Gastrocnemius medialis (tissue), 4 donors: ENCODE results near the gene MTF2. TPM values are rescaled to one million over a fixed set of nuclear protein-coding genes. Genes with fewer than 3 reads are reported as not detected.

Experiments
- ATAC-seq, 2 donors: fragments of 150-250 bp; one replicate each; pipeline ENCODE4 v1.9.1; 2016
- DNase-seq, 2 donors: peaks; one replicate each; pipeline ENCODE4 v3.0.0-alpha.2; 2019
- H3K27ac ChIP-seq, 4 donors: fragments of 200-600 bp; sonication (generic); 1 replicate in 1 of 4; 2 replicates in 3 of 4; pipeline ENCODE4 v1.5.1; 2016 to 2018; ENCODE audit warnings: mild to moderate bottlenecking in 2 of 4, moderate library complexity in 1 of 4
- H3K27me3 ChIP-seq, 3 donors: fragments of 200-600 bp; sonication (generic) in 2 of 3; 1 replicate in 1 of 3; 2 replicates in 2 of 3; pipeline versions ENCODE4 v1.5.1 to v1.6.0; 2016 to 2019; ENCODE audit warnings: mild to moderate bottlenecking in 1 of 3, moderate library complexity in 1 of 3
- H3K36me3 ChIP-seq, 2 donors: fragments of 200-600 bp; sonication (generic) in 1 of 2; one replicate each; pipeline ENCODE4 v1.5.1; 2017 to 2018
- H3K4me1 ChIP-seq, 2 donors: fragments of 200-600 bp; sonication (generic) in 1 of 2; one replicate each; pipeline ENCODE4 v1.5.1; 2016 to 2017; ENCODE audit warnings: mild to moderate bottlenecking in 2 of 2
- H3K4me3 ChIP-seq, 4 donors: fragments of 200-600 bp; sonication (generic) in 3 of 4; 1 replicate in 1 of 4; 2 replicates in 3 of 4; pipeline ENCODE4 v1.5.1; 2016 to 2019; ENCODE audit warnings: mild to moderate bottlenecking in 2 of 4
- H3K9me3 ChIP-seq, 3 donors: fragments of 200-600 bp; sonication (generic) in 2 of 3; 1 replicate in 1 of 3; 2 replicates in 2 of 3; pipeline ENCODE4 v1.5.1; 2016 to 2019
- POLR2A ChIP-seq, 2 donors: fragments of 450-650 bp; IDR thresholded peaks; one replicate each; pipeline ENCODE4 v1.6.1; 2017; ENCODE audit warnings: antibody characterized with exemption in 2 of 2, mild to moderate bottlenecking in 2 of 2, moderate library complexity in 2 of 2
- in situ Hi-C, 4 donors: fragments of 200-750 bp; cut with MboI; loops; one replicate each; pipeline versions ENCODE4 v1.15.0 to v1.8.0; 2017; ENCODE audit warnings: low sequenced_read_pairs in 4 of 4
- intact Hi-C: fragments of 100-400 bp; cut with DNase I; formaldehyde crosslinking; loops from one replicate; pipeline ENCODE4 v1.15.1; 2023; ENCODE audit warnings: low total_unique reads
- total RNA-seq, 4 donors: library from RNA; depleted of rRNA; stranded (reverse); fragments of >200 nt; gene quantifications; one replicate each; pipeline versions ENCODE4 v1.1.0 to v1.2.3, GENCODE V29; 2016
- TF ChIP-seq, protein P1 (sequence below), 5 experiments: fragments of 450-650 bp in 3 of 5; fragments of 200-600 bp in 2 of 5; sonication (generic) in 2 of 5; IDR thresholded peaks in 4 of 5; conservative IDR thresholded peaks in 1 of 5; 1 replicate in 4 of 5; 2 replicates in 1 of 5; pipeline ENCODE4 v1.5.1; 2016 to 2019; ENCODE audit warnings: antibody characterized with exemption in 5 of 5, mild to moderate bottlenecking in 3 of 5, moderate library complexity in 3 of 5

Gene MTF2
- total RNA-seq, 4 donors from 2014 or later: 5.9 to 11.7 (median 9.5) TPM

GRCh38 chr1:93043057-93043557 is 36.0 kb upstream of the MTF2 start:
- TF ChIP-seq, protein P1, sequence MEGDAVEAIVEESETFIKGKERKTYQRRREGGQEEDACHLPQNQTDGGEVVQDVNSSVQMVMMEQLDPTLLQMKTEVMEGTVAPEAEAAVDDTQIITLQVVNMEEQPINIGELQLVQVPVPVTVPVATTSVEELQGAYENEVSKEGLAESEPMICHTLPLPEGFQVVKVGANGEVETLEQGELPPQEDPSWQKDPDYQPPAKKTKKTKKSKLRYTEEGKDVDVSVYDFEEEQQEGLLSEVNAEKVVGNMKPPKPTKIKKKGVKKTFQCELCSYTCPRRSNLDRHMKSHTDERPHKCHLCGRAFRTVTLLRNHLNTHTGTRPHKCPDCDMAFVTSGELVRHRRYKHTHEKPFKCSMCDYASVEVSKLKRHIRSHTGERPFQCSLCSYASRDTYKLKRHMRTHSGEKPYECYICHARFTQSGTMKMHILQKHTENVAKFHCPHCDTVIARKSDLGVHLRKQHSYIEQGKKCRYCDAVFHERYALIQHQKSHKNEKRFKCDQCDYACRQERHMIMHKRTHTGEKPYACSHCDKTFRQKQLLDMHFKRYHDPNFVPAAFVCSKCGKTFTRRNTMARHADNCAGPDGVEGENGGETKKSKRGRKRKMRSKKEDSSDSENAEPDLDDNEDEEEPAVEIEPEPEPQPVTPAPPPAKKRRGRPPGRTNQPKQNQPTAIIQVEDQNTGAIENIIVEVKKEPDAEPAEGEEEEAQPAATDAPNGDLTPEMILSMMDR (IDR thresholded peaks at IDR 0.05 in 4 of 5, conservative IDR thresholded peaks at IDR 0.05 in 1 of 5): no peak
- no peak for TF ChIP-seq POLR2A (IDR thresholded peaks at IDR 0.05)
- H3K9me3 ChIP-seq: no peaks in the 10 kb centered on the region
- no peak for DNase-seq
- H3K27ac ChIP-seq: no peak overlapping the region
- intact Hi-C loops (no loop called here), in situ Hi-C loops (no loop called here)
- no peak for ATAC-seq
- H3K36me3 ChIP-seq: no peaks in the 10 kb centered on the region
- H3K4me1 ChIP-seq: no peaks in the 10 kb centered on the region
- H3K4me3 ChIP-seq: no peak overlapping the region
- H3K27me3 ChIP-seq: no peaks in the 10 kb centered on the region

GRCh38 chr1:93047618-93048017 is 31.5 kb upstream of the MTF2 start:
- H3K36me3 ChIP-seq: no peaks in the 10 kb centered on the region
- in situ Hi-C loops: no loop called here
- no peaks in the 10 kb centered on the region for H3K4me1 ChIP-seq
- H3K4me3 ChIP-seq: no peak overlapping the region
- DNase-seq: no peak
- no peak overlapping the region for H3K27ac ChIP-seq
- ATAC-seq: no peak
- TF ChIP-seq, protein P1 (IDR thresholded peaks at IDR 0.05 in 4 of 5, conservative IDR thresholded peaks at IDR 0.05 in 1 of 5): no peak
- TF ChIP-seq POLR2A (IDR thresholded peaks at IDR 0.05): no peak
- H3K9me3 ChIP-seq: no peaks in the 10 kb centered on the region
- intact Hi-C loops: no loop called here
- no peaks in the 10 kb centered on the region for H3K27me3 ChIP-seq

DNA sequence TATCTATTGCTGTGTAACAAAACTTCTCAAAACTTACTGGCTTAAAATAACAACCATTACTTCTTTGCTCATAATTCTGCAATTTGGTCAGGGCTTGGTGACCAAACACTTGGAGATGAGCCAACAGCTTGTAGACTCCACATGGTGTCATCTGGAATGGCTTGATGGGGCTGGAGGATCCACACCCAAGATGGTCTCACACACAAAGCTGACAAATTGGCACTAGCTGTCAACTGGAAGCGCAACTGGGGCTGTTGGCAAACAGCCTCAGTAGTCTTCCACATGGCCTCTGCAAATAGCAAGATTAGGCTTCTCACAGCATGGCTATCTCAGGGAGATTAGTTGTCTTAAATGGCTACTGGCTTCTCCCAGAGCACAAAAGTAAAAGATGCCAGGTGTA is 27.1 kb upstream of the MTF2 start:
- ATAC-seq: no peak
- Histone ChIP-seq H3K27me3 (no peaks in the 10 kb centered on the region), H3K4me1 (no peaks in the 10 kb centered on the region), H3K36me3 (no peaks in the 10 kb centered on the region), H3K4me3 (no peak overlapping the region), H3K27ac (no peak overlapping the region), H3K9me3 (no peaks in the 10 kb centered on the region)
- TF ChIP-seq POLR2A (IDR thresholded peaks at IDR 0.05): no peak
- TF ChIP-seq, protein P1 (IDR thresholded peaks at IDR 0.05 in 4 of 5, conservative IDR thresholded peaks at IDR 0.05 in 1 of 5): no peak
- no peak for DNase-seq
- intact Hi-C loops: no loop called here
- in situ Hi-C loops: no loop called here

GRCh38 chr1:93056214-93056613 is 22.9 kb upstream of the MTF2 start:
- no peak overlapping the region for H3K4me3 ChIP-seq
- intact Hi-C loops: no loop called here
- H3K36me3 ChIP-seq: no peaks in the 10 kb centered on the region
- H3K27me3 ChIP-seq: no peaks in the 10 kb centered on the region
- in situ Hi-C loops: no loop called here
- H3K4me1 ChIP-seq: no peaks in the 10 kb centered on the region
- TF ChIP-seq POLR2A (IDR thresholded peaks at IDR 0.05): no peak
- TF ChIP-seq, protein P1 (IDR thresholded peaks at IDR 0.05 in 4 of 5, conservative IDR thresholded peaks at IDR 0.05 in 1 of 5): no peak
- no peaks in the 10 kb centered on the region for H3K9me3 ChIP-seq
- no peak for ATAC-seq
- H3K27ac ChIP-seq: no peak overlapping the region
- no peak for DNase-seq

GRCh38 chr1:93056649-93057048 is 22.4 kb upstream of the MTF2 start:
- no peak for DNase-seq
- H3K27ac ChIP-seq: no peak overlapping the region
- in situ Hi-C loops: no loop called here
- no peaks in the 10 kb centered on the region for H3K36me3 ChIP-seq
- no peak for TF ChIP-seq POLR2A (IDR thresholded peaks at IDR 0.05)
- TF ChIP-seq, protein P1 (IDR thresholded peaks at IDR 0.05 in 4 of 5, conservative IDR thresholded peaks at IDR 0.05 in 1 of 5): no peak
- no peak overlapping the region for H3K4me3 ChIP-seq
- intact Hi-C loops: no loop called here
- H3K27me3 ChIP-seq: no peaks in the 10 kb centered on the region
- no peaks in the 10 kb centered on the region for H3K9me3 ChIP-seq
- no peaks in the 10 kb centered on the region for H3K4me1 ChIP-seq
- ATAC-seq: no peak
